Epithelial cell of proximal tubule (primary cell): ENCODE measurements around the gene NPIPA7. TPM values are rescaled to one million over a fixed set of nuclear protein-coding genes. Genes with fewer than 3 reads are reported as not detected.
"Not testable (repeated sequence)": the region's sequence is repeated elsewhere in the genome, so short reads cannot be mapped to it uniquely, and the experiment has no call there.

Experiments
- DNase-seq: peaks from one replicate; pipeline ENCODE4 v3.0.0-alpha.2; 2011; ENCODE audit warnings: low read depth
- H3K4me3 ChIP-seq: 2 replicates; pipeline ENCODE4 v1.5.1; 2011; ENCODE audit warnings: low read depth, mild to moderate bottlenecking, low read length
- total RNA-seq: library from RNA; depleted of rRNA; stranded (reverse); fragments of >200 nt; gene quantifications from 2 replicates; pipeline ENCODE4 v1.2.3, GENCODE V29; 2015

Gene NPIPA7
- total RNA-seq, 1 donor from 2014 or later: not detected

GRCh38 chr16:16413773-16414172 lies 34.8 kb downstream of the NPIPA7 start:
- DNase-seq, H3K4me3 ChIP-seq: not testable (repeated sequence)

- H3K4me3 ChIP-seq, DNase-seq: not testable (repeated sequence)
These were observed 38.1 kb downstream of the NPIPA7 start for GRCh38 chr16:16417071-16417470.

GRCh38 chr16:16417914-16418544 lies 39.1 kb downstream of the NPIPA7 start:
- not testable (repeated sequence) for DNase-seq, H3K4me3 ChIP-seq

GRCh38 chr16:16420515-16420914 lies 41.6 kb downstream of the NPIPA7 start:
- DNase-seq, H3K4me3 ChIP-seq: not testable (repeated sequence)

GRCh38 chr16:16425146-16425545 lies 46.2 kb downstream of the NPIPA7 start:
- not testable (repeated sequence) for DNase-seq, H3K4me3 ChIP-seq

GRCh38 chr16:16431135-16431534 lies 52.2 kb downstream of the NPIPA7 start:
- DNase-seq, H3K4me3 ChIP-seq: not testable (repeated sequence)

- H3K4me3 ChIP-seq, DNase-seq: not testable (repeated sequence)
These were observed 55.8 kb downstream of the NPIPA7 start for GRCh38 chr16:16434711-16435110.

GRCh38 chr16:16441401-16441800 lies 62.5 kb downstream of the NPIPA7 start:
- not testable (repeated sequence) for DNase-seq, H3K4me3 ChIP-seq

Other genes with a start within 250 kb of the NPIPA7 start
- gene ABCC6, start 155.6 kb upstream of the NPIPA7 start, total RNA-seq: 1.1 and 4.8 TPM in 2 replicates
- 21.2 and 23.6 TPM in 2 replicates for gene NOMO3, start 146.6 kb upstream of the NPIPA7 start, total RNA-seq